DOHH2 (cell line): ENCODE data around the gene TSC22D1.

ENCODE experiments used
- H3F3A ChIP-seq: fragments of 200-600 bp; sonication (generic), shearing (Covaris generic); 2 replicates; pipeline ENCODE4 v1.6.0; 2016; ENCODE audit warnings: antibody characterized with exemption, mild to moderate bottlenecking; ENCODE audit not compliant: control insufficient read depth, insufficient read depth
- H3K27ac ChIP-seq: fragments of 200-600 bp; sonication (generic); 2 replicates; pipeline ENCODE4 v1.5.1; 2014; ENCODE audit warnings: low read depth, mild to moderate bottlenecking, low read length, moderate library complexity
- H3K27me3 ChIP-seq: fragments of 200-600 bp; sonication (generic); 2 replicates; pipeline ENCODE4 v1.6.1; 2014; ENCODE audit warnings: mild to moderate bottlenecking, low read length, mixed read lengths; ENCODE audit not compliant: control insufficient read depth
- H3K36me3 ChIP-seq: fragments of 200-600 bp; sonication (generic); 2 replicates; pipeline ENCODE4 v1.6.1; 2014; ENCODE audit warnings: mild to moderate bottlenecking, low read length, moderate library complexity, mixed read lengths; ENCODE audit not compliant: control insufficient read depth
- H3K4me1 ChIP-seq: fragments of 200-600 bp; sonication (generic); 2 replicates; pipeline ENCODE4 v1.6.1; 2014; ENCODE audit warnings: mild to moderate bottlenecking, low read length, mixed read lengths; ENCODE audit not compliant: control insufficient read depth
- H3K4me2 ChIP-seq: fragments of 200-600 bp; sonication (generic); 2 replicates; pipeline ENCODE4 v1.6.0; 2014; ENCODE audit warnings: mild to moderate bottlenecking, low read length, moderate library complexity
- H3K4me3 ChIP-seq: fragments of 200-600 bp; sonication (generic); 2 replicates; pipeline ENCODE4 v1.5.1; 2014; ENCODE audit warnings: mild to moderate bottlenecking, low read length, mixed read lengths
- H3K79me2 ChIP-seq: fragments of 200-600 bp; sonication (generic); 2 replicates; pipeline ENCODE4 v1.6.1; 2014; ENCODE audit warnings: mild to moderate bottlenecking, low read length, mixed read lengths; ENCODE audit not compliant: control insufficient read depth
- H3K9me2 ChIP-seq: fragments of 200-600 bp; sonication (generic); replicated peaks from 2 replicates; pipeline ENCODE4 v1.6.1; 2014; ENCODE audit warnings: mild to moderate bottlenecking, low read length, mixed read lengths; ENCODE audit not compliant: control insufficient read depth
- H3K9me3 ChIP-seq: fragments of 200-600 bp; sonication (generic); 2 replicates; pipeline ENCODE4 v1.6.1; 2014; ENCODE audit warnings: antibody characterized with exemption, low read length, mixed read lengths; ENCODE audit not compliant: control insufficient read depth, insufficient read depth
- H4K20me1 ChIP-seq: fragments of 200-600 bp; sonication (generic); 2 replicates; pipeline ENCODE4 v1.6.0; 2014; ENCODE audit warnings: low read depth, mild to moderate bottlenecking, antibody characterized with exemption, low read length, moderate library complexity; ENCODE audit not compliant: control insufficient read depth, insufficient read depth
- CTCF ChIP-seq: fragments of 200-600 bp; sonication (generic); IDR thresholded peaks from one replicate; pipeline ENCODE4 v1.5.1; 2014; ENCODE audit warnings: antibody characterized with exemption, mild to moderate bottlenecking, low read depth, low read length; ENCODE audit not compliant: poor library complexity, severe bottlenecking
- EZH2phosphoT487 ChIP-seq: fragments of 200-600 bp; sonication (generic); IDR thresholded peaks from 2 replicates; pipeline ENCODE4 v1.6.1; 2017; ENCODE audit warnings: borderline replicate concordance, mild to moderate bottlenecking, antibody characterized with exemption, low read length, moderate library complexity, mixed read lengths

The TSC22D1 gene

GRCh38 chr13:44493213-44493812, 82.8 kb downstream of the TSC22D1 start:
- H3F3A ChIP-seq, result no peaks in the 10 kb centered on the region
- H3K79me2 ChIP-seq, result no peaks in the 10 kb centered on the region
- no peaks in the 10 kb centered on the region for H3K36me3 ChIP-seq
- no peaks in the 10 kb centered on the region for H3K4me1 ChIP-seq
- H3K4me2 ChIP-seq, result no peak overlapping the region
- H3K4me3 ChIP-seq, result no peak overlapping the region
- no peak overlapping the region for H3K27ac ChIP-seq
- no peaks in the 10 kb centered on the region for H3K27me3 ChIP-seq
- TF ChIP-seq CTCF (no peak), EZH2phosphoT487 (no peak)
- H3K9me2 ChIP-seq, result no peaks in the 10 kb centered on the region
- H4K20me1 ChIP-seq, result no peaks in the 10 kb centered on the region
- H3K9me3 ChIP-seq, result no peaks in the 10 kb centered on the region

GRCh38 chr13:44489751-44490150, 86.4 kb downstream of the TSC22D1 start:
- H3K27me3 ChIP-seq, result no peaks in the 10 kb centered on the region
- no peaks in the 10 kb centered on the region for H3K9me3 ChIP-seq
- peaks cover 8% of the 10 kb centered on the region for H3K4me1 ChIP-seq
- no peak overlapping the region for H3K4me2 ChIP-seq
- H3K79me2 ChIP-seq, result no peaks in the 10 kb centered on the region
- H3K4me3 ChIP-seq, result no peak overlapping the region
- no peak overlapping the region for H3K27ac ChIP-seq
- H3K9me2 ChIP-seq, result no peaks in the 10 kb centered on the region
- H3K36me3 ChIP-seq, result no peaks in the 10 kb centered on the region
- no peaks in the 10 kb centered on the region for H3F3A ChIP-seq
- no peaks in the 10 kb centered on the region for H4K20me1 ChIP-seq
- TF ChIP-seq EZH2phosphoT487 (no peak), CTCF (no peak)

GRCh38 chr13:44487989-44488388, 88.1 kb downstream of the TSC22D1 start:
- H3K4me1 ChIP-seq, result peaks cover 18% of the 10 kb centered on the region
- H3K9me3 ChIP-seq, result no peaks in the 10 kb centered on the region
- H3K4me3 ChIP-seq, result no peak overlapping the region
- H3K27me3 ChIP-seq, result no peaks in the 10 kb centered on the region
- no peaks in the 10 kb centered on the region for H4K20me1 ChIP-seq
- H3F3A ChIP-seq, result no peaks in the 10 kb centered on the region
- H3K4me2 ChIP-seq, result no peak overlapping the region
- no peak for TF ChIP-seq CTCF
- TF ChIP-seq EZH2phosphoT487, result no peak
- no peaks in the 10 kb centered on the region for H3K9me2 ChIP-seq
- H3K27ac ChIP-seq, result no peak overlapping the region
- no peaks in the 10 kb centered on the region for H3K36me3 ChIP-seq
- no peaks in the 10 kb centered on the region for H3K79me2 ChIP-seq
